Epithelial cell of prostate (primary cell): Measurements from ENCODE around the gene KRTAP4-11.
"Not testable (repeated sequence)": the region's sequence is repeated elsewhere in the genome, so short reads cannot be mapped to it uniquely, and the experiment has no call there.

Source experiments
- DNase-seq: peaks from one replicate; pipeline ENCODE4 v3.0.0-alpha.2; 2011; ENCODE audit warnings: low read depth, low spot score
- H3K27ac ChIP-seq: fragments of 450-650 bp; 2 replicates; pipeline ENCODE4 v1.5.1; 2017; ENCODE audit warnings: mild to moderate bottlenecking

Gene KRTAP4-11

GRCh38 chr17:41126412-41126811 is 8.2 kb upstream of the KRTAP4-11 start:
- DNase-seq, result no peak
- no peak overlapping the region for H3K27ac ChIP-seq

GRCh38 chr17:41125064-41125463 is 6.9 kb upstream of the KRTAP4-11 start:
- DNase-seq, result no peak
- H3K27ac ChIP-seq, result no peak overlapping the region

DNA sequence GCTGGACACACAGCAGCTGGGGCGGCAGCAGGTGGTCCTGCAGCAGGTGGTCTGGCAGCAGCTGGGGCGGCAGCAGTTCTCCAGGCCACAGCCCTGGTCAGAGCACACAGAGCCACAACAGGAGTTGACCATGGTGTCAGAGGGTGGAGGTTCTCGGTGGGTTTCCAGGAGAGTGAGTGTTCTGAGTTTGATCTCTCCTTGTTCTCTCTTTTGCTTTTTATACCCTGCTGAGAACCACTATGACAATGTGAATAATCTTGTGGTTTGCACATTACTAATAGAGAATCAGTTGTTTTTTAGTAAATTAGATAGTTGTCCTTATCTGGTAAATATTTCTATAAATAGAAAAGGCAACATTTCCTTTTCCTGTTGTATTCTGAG is 5.8 kb upstream of the KRTAP4-11 start, which contains the start of gene KRTAP4-12:
KRTAP4-12 (minus strand) TSS at position 192 of the 381 bp plus-strand sequence; CDS start at position 132, 60 bp downstream.
- H3K27ac ChIP-seq, DNase-seq: not testable (repeated sequence)

- H3K27ac ChIP-seq, DNase-seq: not testable (repeated sequence)
Observed at GRCh38 chr17:41123292-41123990, 5.3 kb upstream of the KRTAP4-11 start.

- H3K27ac ChIP-seq, result no peak overlapping the region
- no peak for DNase-seq
Observed at GRCh38 chr17:41121742-41122141, 3.6 kb upstream of the KRTAP4-11 start.

- DNase-seq, H3K27ac ChIP-seq: not testable (repeated sequence)
Observed at GRCh38 chr17:41119696-41120690, 1.8 kb upstream of the KRTAP4-11 start.

DNA sequence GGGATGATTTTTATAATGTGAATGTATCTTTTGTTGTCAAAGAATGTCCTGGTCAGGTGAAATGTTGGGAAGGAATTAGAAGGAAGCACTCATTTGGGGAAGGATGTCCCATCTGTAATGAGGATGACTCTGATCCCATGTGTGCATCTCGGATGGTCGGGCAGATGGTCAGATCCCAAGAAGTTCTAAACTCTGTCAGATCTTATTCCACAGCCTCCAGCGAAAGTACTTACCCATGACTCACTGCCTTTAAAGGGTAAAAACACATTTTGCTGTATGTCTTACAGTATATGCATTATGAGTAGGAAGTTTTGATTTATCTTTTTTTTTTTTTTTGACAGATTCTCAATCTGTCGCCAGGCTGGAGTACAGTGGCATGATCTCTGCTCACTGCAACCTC is 548 bp upstream of the KRTAP4-11 start:
- DNase-seq, result no peak
- H3K27ac ChIP-seq, result no peak overlapping the region

- no peak for DNase-seq
- H3K27ac ChIP-seq, result no peak overlapping the region
Observed at GRCh38 chr17:41116297-41116696, 1.9 kb downstream of the KRTAP4-11 start.

- H3K27ac ChIP-seq, result no peak overlapping the region
- DNase-seq, result no peak
Observed at GRCh38 chr17:41111151-41111885, 6.9 kb downstream of the KRTAP4-11 start.

- DNase-seq, H3K27ac ChIP-seq: not testable (repeated sequence)
Observed at GRCh38 chr17:41108728-41109386, 9.3 kb downstream of the KRTAP4-11 start.

DNA sequence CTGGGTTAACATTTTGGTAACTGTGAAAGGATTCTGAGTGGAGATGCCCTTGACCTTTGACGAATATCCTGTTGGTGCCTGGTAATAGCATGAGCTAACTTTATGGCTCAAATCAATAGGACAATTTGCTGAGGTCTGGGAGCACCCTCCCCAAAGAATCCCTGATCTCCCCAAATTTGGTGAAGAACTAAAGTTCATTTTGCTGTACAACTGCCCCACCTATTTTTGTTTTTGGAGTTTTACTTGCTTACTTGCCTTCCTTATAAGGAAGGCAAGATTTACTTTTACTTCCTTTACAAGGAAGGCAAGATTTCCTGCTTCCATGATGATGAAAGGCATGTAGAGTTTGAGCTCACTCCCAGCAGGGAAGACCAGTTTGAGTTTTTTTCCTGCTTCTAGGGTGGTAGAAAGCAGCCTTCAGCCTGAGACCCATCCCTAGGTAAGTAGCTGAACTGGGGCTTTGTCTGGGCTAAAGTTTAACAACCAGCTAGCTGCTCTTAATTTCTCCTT is 10.2 kb downstream of the KRTAP4-11 start:
- no peak overlapping the region for H3K27ac ChIP-seq
- DNase-seq, result no peak

GRCh38 chr17:41105347-41105746 is 12.8 kb downstream of the KRTAP4-11 start, which contains the start of gene KRTAP4-9:
KRTAP4-9 (plus strand) TSS chr17:41105389; CDS start chr17:41105389, 0 bp downstream.
- H3K27ac ChIP-seq, DNase-seq: not testable (repeated sequence)

DNA sequence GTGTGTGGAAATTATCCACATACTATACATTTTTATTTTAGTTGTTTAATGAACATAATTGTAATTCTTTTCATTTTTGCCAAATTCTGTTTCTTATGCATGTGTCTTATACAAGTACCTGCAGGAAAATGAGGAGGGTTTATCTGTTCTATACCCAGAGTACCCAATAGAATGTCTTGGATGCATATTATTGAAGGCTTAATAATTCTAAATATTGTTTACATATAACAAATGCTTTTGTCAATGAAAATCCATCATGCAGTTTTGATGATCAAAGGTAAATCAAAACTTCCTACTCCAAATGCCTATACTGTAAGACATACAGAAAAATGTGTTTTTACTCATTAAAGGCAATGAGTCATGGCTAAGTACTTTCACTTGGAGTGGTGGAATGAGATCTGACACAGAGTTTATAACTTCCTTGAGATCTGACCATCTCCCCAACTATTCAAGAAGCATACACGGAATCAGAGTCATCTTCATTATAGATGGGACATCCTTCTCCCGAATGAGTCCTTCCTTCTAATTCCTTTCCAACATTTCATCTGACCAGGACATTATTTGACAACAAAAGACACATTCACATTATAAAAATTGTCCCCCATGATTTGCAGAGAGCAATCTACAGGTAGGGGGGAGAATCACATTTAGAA is 13.7 kb downstream of the KRTAP4-11 start:
- DNase-seq, H3K27ac ChIP-seq: not testable (repeated sequence)

- H3K27ac ChIP-seq, result no peak overlapping the region
- no peak for DNase-seq
Observed at GRCh38 chr17:41103896-41104295, 14.3 kb downstream of the KRTAP4-11 start.

- no peak for DNase-seq
- no peak within 1 kb of the TSS for H3K27ac ChIP-seq
Observed at GRCh38 chr17:41101586-41102259, 16.4 kb downstream of the KRTAP4-11 start, which contains the start of gene KRTAP4-16. KRTAP4-16 (minus strand) TSS chr17:41102209; CDS start chr17:41102209, 0 bp downstream.

DNA sequence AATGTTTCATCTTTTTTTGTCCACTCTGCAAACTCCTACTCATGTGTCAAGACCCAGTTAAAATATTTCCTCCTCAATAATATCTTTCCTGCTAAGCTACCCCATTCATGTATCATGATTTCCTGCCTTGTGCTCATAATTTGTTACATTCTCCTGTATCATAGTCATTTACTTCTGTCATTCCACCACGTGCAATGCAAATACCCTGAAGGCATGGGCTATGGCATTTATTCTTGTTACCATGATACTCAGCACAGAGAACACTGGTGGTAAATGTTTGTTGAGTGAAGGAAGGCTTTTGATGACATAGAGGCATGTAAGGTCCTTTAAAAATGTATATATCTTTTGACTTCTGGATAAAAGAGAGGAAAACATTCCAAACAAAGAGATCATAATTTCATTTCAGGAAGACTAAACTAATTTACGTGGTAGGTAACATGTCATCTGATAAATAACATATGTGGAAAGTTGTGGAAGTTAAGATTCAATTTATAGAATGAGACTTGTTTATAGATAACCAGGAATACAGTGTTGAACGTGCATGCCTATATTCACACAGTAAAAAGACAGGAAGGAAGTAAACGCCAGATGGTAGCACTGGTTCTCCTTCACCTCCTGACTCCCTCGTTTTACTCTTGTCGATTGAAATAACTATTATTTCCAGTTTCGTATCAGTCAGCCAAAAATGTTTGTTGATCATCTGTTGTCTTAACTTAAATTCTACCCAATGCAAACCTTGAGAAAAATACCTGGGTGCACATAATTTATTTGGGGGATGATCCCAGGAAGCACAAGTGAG is 18.3 kb downstream of the KRTAP4-11 start:
- peak; percentile 58 for DNase-seq
- H3K27ac ChIP-seq, result peak overlapping the region; percentile 40

DNA sequence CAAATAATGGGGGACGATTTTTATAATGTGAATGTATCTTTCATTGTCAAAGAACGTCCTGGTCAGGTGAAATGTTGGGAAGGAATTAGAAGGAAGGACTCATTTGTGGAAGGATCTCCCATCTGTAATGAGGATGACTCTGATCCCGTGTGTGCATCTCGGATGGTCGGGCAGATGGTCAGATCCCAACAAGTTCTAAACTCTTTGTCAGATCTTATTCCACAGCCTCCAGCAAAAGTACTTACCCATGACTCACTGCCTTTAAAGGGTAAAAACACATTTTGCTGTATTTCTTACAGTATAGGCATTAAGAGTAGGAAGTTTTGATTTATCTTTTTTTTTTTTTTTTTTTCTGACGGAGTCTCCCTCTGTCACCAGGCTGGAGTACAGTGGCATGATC is 19.7 kb downstream of the KRTAP4-11 start:
- peak overlapping the region; percentile 40 for H3K27ac ChIP-seq
- DNase-seq, result peak; percentile 36

DNA sequence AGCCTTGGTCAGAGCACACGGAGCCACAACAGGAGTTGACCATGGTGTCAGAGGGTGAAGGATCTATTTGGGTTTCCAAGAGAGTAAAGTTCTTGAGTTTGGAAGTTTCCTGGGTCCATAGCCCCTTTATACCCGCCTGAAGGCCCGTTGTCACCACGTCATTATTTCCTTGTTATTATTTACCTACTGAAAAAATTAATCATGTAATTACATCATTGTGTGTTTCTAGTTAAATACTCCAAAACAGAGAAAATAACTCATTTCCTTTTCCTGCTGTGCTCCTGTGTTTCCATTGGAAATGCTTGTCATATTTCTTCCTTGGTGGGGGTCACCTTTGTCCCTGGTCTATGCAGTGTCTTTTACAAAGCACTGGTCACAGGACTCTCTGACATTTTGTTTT is 20.1 kb downstream of the KRTAP4-11 start, which contains the start of gene KRTAP4-8:
KRTAP4-8 (minus strand) TSS at position 101 of the 400 bp plus-strand sequence; CDS start at position 43, 58 bp downstream.
- peak within 1 kb of the TSS; percentile 40 for H3K27ac ChIP-seq
- no peak for DNase-seq
